AG08396 (cell line): Measurements from ENCODE around the gene HSPB6.
"Not testable (repeated sequence)": the region's sequence is repeated elsewhere in the genome, so short reads cannot be mapped to it uniquely, and the experiment has no call there.

Experiments used
- DNase-seq: peaks from one replicate; pipeline ENCODE4 v3.0.0; 2012; ENCODE audit warnings: low spot score, mixed read lengths

The HSPB6 gene, protein sequence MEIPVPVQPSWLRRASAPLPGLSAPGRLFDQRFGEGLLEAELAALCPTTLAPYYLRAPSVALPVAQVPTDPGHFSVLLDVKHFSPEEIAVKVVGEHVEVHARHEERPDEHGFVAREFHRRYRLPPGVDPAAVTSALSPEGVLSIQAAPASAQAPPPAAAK

GRCh38 chr19:35756377-35757230 lies at the start of gene HSPB6:
Gene HSPB6 (minus strand): TSS chr19:35757029. CDS start chr19:35757008, 21 bp downstream.
- peak; percentile 62 for DNase-seq

DNA sequence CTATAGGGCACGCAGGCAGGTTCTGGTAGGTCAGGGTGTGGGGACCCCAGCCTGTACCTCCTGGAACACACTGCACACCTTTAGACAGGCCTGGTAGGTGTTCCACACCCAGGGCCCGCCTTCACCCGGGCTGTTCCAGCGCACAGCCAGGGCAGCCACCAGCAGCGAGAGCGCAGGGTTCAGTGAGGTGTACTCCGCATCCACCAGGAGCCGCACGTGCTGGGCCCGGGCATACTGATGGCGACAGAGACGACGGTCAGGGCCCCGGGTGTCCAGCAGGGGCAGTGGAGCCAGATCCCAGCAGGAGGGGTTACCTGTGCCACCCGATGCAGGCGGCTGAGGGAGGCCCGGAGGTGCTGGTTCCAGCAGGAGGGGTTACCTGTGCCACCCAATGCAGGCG lies 49.8 kb upstream of the HSPB6 start:
- DNase-seq, result no peak

DNA sequence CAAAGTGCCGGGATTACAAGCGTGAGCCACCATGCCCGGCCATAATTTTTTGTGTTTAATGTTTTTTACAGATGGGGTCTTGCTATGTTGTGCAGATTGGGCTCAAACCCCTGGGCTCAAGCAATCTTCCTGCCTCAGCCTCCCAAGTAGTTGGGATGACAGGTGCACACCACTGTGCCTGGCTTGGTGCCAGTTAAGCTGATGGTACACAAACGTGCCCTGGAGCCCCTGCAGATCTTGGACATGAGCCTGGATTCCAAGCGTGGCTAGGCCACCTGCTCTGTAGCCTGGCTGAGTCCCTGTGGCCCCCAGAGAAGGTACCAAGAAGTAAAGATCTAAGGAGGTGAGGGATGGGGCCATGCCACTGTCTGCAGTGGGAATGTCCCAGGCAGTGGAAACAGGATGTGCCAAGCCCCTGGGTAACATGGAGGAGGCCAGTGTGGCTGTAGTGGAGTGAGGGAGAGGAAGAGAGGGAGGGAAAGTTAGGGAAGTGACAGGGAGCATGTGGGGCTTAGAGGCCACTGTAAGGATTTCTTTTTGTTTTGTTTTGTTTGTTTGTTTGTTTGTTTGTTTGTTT lies 48.8 kb upstream of the HSPB6 start:
- DNase-seq, result no peak

- DNase-seq, result no peak
Measured at GRCh38 chr19:35801828-35802227, 45.0 kb upstream of the HSPB6 start.

- DNase-seq, result no peak
Measured at GRCh38 chr19:35797663-35798062, 40.8 kb upstream of the HSPB6 start.

- DNase-seq, result no peak
Measured at GRCh38 chr19:35796645-35797542, 40.1 kb upstream of the HSPB6 start.

DNA sequence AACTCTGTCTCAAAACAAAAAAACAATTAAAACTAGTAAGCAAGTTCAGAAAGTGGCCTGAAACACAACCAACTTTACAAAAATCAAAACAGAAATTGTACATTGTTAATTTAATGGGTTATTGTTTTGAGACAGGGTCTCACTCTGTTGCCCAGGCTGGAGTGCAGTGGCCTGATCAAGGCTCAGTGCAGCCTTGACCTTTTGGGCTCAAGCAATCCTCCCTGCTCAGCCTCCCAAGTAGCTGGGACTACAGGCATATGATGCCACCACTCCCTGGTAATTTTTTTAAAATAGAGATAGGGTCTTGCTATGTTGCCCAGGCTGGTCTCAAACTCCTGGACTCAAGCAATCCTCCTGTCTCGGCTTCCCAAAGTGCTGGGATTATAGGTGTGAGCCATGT lies 38.7 kb upstream of the HSPB6 start:
- not testable (repeated sequence) for DNase-seq

- peak; percentile 58 for DNase-seq
Measured at GRCh38 chr19:35793381-35794165, 36.7 kb upstream of the HSPB6 start.

DNA sequence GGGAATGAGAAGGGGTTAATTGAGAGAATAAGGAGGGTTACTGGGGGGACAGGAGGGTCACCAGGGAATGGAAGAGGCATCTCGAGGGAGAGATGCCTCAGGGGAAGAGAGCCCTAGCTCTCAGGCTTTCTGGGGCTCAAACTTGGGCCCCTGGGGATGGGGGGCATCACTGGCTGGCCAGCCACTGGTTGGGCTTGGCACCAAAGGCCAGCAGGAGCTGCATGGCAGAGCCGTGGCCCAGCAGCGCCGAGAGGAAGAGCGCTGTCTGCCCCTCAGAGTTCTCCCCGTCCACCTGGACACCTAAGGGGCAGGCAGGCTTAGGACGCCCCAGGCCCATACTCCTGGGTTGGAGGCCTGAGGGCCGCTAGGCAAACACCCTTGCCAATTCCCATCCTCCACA lies 36.1 kb upstream of the HSPB6 start:
- DNase-seq, result no peak

DNA sequence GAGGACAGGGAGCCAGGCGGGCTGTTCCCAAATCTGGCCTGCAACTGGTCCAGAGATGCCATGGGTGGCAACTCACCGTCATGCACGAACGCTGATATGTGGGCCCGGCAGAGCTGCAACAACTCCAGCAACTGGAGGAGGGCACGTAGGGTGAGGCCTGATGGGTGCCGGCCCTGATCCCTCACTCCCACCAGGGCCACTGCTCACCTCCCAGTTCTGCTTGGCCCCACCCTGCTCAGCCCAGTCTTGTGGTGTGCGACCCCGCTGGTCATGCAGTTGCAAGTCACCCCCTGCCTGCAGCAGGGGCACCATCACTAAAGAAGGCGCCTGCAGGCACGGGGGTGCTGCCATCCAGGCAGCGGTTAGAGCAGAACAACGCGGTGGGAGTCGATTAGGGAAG lies 35.5 kb upstream of the HSPB6 start:
- no peak for DNase-seq

DNA sequence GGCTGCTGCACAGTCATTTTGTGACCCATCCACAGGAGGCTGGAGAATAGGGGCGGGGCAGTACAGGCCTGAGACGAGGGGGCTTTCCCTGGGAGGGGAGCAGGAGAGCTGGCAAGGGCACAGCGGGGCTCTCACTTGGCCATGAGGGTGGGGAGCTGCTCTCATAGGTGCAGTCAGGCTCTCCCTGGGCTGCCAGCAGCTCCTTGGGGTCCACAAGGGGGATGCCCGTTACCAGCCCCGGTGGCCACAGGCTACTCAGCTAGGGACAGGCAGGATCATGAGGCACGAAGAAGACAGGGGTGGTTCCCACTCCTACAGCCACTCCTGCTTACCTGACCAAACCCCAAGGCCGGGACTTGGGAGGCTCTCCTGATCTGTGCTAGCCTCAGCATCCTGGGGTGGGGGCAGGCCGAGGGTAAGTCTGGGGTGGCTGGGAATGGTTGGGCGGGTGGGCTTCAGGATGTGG lies 35.0 kb upstream of the HSPB6 start:
- DNase-seq, result no peak

- DNase-seq, result no peak
Measured at GRCh38 chr19:35790981-35791813, 34.4 kb upstream of the HSPB6 start.

DNA sequence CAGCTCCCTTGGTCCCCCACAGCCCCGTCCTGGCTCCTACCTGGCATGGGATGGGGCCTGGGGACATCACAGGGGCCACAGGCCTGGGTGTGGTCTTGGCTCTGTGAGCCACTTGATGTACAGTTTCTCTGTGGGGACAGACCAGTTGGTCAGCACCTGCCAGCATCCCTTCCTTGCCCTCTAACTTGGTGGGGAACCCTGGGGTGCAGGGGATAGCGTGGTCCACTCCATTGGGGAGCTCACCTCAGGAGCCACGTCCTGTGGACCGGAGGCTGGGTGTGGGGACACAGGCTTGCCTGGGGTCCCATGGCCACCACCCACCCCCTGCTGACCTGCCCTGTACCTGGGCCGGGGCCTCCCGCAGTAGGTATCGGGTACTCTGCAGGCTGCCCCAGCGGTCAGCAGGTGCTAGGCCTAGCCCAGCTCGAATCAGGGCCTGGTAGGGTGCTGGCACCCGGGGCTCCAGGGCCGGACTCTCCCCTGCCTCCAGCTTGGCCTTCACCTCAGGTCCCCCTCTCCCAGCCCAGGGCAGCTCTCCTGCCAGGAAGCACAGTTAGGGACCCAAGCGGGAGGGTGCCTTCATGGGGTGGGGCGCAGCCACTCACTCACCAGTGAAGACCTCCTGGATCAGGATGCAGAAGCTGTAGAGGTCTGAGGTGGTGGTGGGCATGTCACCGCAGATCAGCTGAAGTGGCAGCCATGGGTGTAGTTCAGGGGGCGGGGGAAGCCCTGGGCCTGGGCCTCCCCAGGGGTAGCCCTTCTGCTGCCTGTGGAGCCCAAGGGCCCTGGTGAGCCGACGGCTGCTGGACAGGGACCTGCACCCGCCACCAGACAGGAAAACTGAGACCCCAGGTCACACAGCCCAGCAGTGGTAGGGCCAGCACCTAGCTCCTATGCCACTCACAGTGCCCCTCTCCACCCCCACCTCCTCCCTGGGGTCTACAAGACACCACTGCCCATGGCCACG lies 33.4 kb upstream of the HSPB6 start:
- DNase-seq, result no peak

DNA sequence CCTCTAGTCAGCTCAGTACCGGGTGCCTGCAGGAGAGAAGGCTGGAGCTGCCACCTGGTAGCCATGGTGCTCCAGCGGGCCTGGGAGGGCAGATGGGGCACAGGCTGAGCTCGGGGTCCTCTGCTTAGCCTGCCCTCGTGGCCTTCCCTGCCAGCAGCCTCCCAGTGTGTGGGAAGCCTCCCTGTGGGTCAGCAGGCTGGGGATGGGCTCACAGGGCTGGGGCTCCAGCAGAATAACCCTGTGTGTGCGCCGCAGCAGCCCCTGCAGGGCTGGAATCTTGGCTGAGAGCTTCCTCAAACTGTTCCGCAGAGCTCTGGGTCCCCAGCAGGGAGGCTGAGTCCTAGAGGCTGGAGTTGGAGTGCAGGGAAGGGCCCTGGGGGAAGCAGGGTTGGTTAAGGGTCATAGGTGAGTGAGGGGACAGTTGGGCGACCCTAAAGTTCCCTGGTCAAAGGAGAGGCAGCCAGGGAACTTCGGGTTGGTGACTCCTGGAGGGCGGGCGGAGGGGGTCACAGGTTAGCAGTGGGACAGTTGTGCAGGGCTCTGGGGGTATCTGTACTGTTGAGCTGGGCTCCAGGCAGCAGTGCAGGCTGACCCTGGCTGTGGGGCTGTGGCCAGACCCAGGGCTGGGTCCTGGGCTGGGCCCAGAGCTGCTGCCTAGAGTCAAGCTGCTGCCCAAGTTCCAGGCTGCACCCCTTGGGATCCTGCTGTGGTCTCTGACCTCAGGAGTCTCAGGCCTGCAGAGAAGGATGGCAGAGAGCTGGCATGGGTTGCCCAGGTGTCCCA lies 32.6 kb upstream of the HSPB6 start:
- no peak for DNase-seq

GRCh38 chr19:35788205-35788960 lies 31.6 kb upstream of the HSPB6 start:
- no peak for DNase-seq

DNA sequence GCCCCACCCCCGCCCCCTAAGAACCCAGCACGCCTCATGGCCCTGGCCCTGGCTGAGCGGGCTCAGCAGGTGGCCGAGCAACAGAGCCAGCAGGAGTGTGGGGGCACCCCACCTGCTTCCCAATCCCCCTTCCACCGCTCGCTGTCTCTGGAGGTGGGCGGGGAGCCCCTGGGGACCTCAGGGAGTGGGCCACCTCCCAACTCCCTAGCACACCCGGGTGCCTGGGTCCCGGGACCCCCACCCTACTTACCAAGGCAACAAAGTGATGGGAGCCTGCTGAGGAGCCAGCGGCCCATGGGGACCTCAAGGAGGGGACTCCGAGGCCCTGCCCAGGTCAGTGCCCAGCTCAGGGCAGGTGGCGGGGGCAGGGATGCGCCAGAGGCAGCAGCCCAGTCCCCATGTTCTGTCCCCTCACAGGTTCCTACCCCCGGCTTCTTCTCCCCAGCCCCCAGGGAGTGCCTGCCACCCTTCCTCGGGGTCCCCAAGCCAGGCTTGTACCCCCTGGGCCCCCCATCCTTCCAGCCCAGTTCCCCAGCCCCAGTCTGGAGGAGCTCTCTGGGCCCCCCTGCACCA lies 30.5 kb upstream of the HSPB6 start:
- no peak for DNase-seq
